Cardiac muscle cell (in vitro differentiated cells and primary cell): ENCODE measurements around the gene SYNPO2. TPM values are rescaled to one million over a fixed set of nuclear protein-coding genes. Genes with fewer than 3 reads are reported as not detected.

Source experiments
- DNase-seq, 2 donors: peaks; one replicate each; pipeline versions ENCODE4 v3.0.0 to v3.0.0-alpha.2; 2010 to 2017; ENCODE audit warnings: low read depth in 1 of 2, low spot score in 1 of 2
- H3K27ac ChIP-seq: fragments of 200-600 bp; sonication (generic); 2 replicates; pipeline ENCODE4 v1.5.1; 2016
- H3K27me3 ChIP-seq: fragments of 200-600 bp; sonication (generic); 2 replicates; pipeline ENCODE4 v1.6.0; 2016; ENCODE audit warnings: control low read depth
- H3K36me3 ChIP-seq: fragments of 200-600 bp; sonication (generic); 2 replicates; pipeline ENCODE4 v1.5.1; 2016; ENCODE audit warnings: control low read depth
- H3K4me1 ChIP-seq: fragments of 200-600 bp; sonication (generic); 2 replicates; pipeline ENCODE4 v1.8.1; 2017; ENCODE audit warnings: low read depth, mild to moderate bottlenecking, mixed run types
- H3K4me3 ChIP-seq: fragments of 200-600 bp; sonication (generic); 2 replicates; pipeline ENCODE4 v1.5.1; 2016; ENCODE audit warnings: mild to moderate bottlenecking
- H3K9me3 ChIP-seq: fragments of 200-600 bp; sonication (generic); 2 replicates; pipeline ENCODE4 v1.5.1; 2017; ENCODE audit warnings: low read depth, mild to moderate bottlenecking, control low read depth
- CTCF ChIP-seq: IDR thresholded peaks from 2 replicates; pipeline ENCODE4 v1.5.1; 2012; ENCODE audit warnings: low read depth, mild to moderate bottlenecking, low read length
- polyA plus RNA-seq: library from polyadenylated mRNA; unstranded; fragments of >200 nt; fragmentation: Nextera tagmentation; extraction: Ambion mirVana; gene quantifications from 2 replicates; pipeline ENCODE4 v1.2.1, GENCODE V29; 2016
- total RNA-seq: library from RNA; depleted of rRNA; stranded (reverse); fragments of >200 nt; gene quantifications from 2 replicates; pipeline ENCODE4 v1.2.3, GENCODE V29; 2016

The SYNPO2 gene
- total and polyA plus RNA-seq, 2 experiments from 2014 or later: 14.7 to 35.6 TPM

DNA sequence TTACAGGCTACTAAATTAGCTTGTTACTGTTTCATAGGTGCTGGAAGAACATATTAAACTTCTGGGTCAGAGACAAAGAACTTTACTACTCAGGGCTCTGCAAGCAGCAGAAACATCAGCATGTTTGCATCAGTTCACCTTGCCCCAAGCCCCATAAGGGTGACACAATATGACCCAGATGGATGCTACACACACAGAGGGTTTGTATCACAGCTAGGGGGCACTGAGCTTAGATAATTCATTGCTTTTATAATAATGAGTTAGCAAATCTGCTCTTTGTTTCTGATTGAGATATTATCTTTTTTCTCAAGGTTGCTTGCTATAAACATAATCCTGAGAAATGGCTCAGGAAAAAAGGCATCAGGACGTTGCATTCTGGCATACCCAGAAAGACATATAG is 4.8 kb upstream of the SYNPO2 start:
- H3K27me3 ChIP-seq: no peaks in the 10 kb centered on the region
- H3K4me1 ChIP-seq: no peaks in the 10 kb centered on the region
- no peak for DNase-seq
- no peaks in the 10 kb centered on the region for H3K36me3 ChIP-seq
- H3K9me3 ChIP-seq: no peaks in the 10 kb centered on the region
- TF ChIP-seq CTCF: no peak
- H3K27ac ChIP-seq: no peak overlapping the region
- H3K4me3 ChIP-seq: no peak overlapping the region

DNA sequence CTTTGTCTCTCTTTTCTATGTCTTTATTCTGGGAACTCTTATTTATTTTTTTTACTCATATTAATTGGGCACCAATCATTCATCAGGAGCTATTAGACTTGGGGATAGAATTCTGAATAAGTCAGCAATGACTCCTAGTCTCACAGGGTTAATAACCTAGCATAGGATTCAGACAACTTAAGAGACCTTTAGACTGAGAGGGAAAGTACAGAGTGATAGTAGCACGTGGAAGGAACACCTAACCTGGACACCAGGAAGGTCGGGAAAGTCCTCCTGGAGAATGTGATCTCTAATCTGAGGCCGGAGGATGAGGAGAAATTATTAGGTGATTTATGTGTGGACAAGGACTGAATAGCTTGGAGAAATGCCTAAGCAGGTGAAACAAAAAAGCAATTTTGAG is 3.9 kb upstream of the SYNPO2 start:
- DNase-seq: no peak
- no peaks in the 10 kb centered on the region for H3K27me3 ChIP-seq
- TF ChIP-seq CTCF: no peak

GRCh38 chr4:118889312-118889691 is 648 bp downstream of the SYNPO2 start:
- H3K36me3 ChIP-seq: no peaks in the 10 kb centered on the region
- peaks cover 24% of the 10 kb centered on the region for H3K4me1 ChIP-seq
- peak in 1 of 2 donors; percentile 11 for DNase-seq
- H3K9me3 ChIP-seq: no peaks in the 10 kb centered on the region
- no peak for TF ChIP-seq CTCF
- peak overlapping the region; percentile 47 for H3K27ac ChIP-seq
- no peaks in the 10 kb centered on the region for H3K27me3 ChIP-seq
- H3K4me3 ChIP-seq: peak overlapping the region; percentile 75

More for the DNA sequence above, 3.9 kb upstream of the SYNPO2 start:
- Histone ChIP-seq H3K9me3 (no peaks in the 10 kb centered on the region), H3K36me3 (no peaks in the 10 kb centered on the region), H3K4me3 (no peak overlapping the region), H3K4me1 (no peaks in the 10 kb centered on the region), H3K27ac (no peak overlapping the region)

- H3K27ac ChIP-seq: no peak overlapping the region
- DNase-seq: no peak
- H3K4me3 ChIP-seq: no peak overlapping the region
- no peaks in the 10 kb centered on the region for H3K36me3 ChIP-seq
- H3K4me1 ChIP-seq: peaks cover 56% of the 10 kb centered on the region
- TF ChIP-seq CTCF: no peak
- H3K9me3 ChIP-seq: no peaks in the 10 kb centered on the region
- no peaks in the 10 kb centered on the region for H3K27me3 ChIP-seq
These were observed 5.4 kb downstream of the SYNPO2 start for GRCh38 chr4:118894034-118894433.

DNA sequence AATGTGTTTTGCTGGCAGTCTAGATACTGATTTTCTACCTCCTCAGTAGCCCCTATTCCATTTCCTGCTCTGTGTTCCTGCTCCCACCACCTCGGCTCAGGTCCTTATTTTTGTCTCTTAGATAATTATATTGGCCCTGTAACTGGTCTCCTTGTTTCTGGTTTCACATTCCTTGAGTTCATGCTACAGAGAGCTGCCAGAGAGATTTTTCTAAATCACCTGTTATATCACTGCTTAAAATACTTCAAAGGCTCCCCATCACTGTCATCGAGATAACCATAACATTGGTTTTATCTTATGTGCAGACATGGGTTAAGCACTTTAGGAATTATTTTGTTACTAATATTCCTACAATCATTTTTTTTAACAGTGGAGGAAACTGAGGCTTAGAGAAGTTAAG is 9.6 kb downstream of the SYNPO2 start:
- H3K27me3 ChIP-seq: no peaks in the 10 kb centered on the region
- peak in 1 of 2 donors; percentile 20 for DNase-seq
- peak overlapping the region; percentile 92 for H3K27ac ChIP-seq
- no peaks in the 10 kb centered on the region for H3K9me3 ChIP-seq
- no peaks in the 10 kb centered on the region for H3K36me3 ChIP-seq
- TF ChIP-seq CTCF: no peak
- H3K4me3 ChIP-seq: no peak overlapping the region
- peaks cover 37% of the 10 kb centered on the region for H3K4me1 ChIP-seq

- Histone ChIP-seq H3K9me3 (no peaks in the 10 kb centered on the region), H3K4me1 (peaks cover 37% of the 10 kb centered on the region), H3K27me3 (no peaks in the 10 kb centered on the region), H3K27ac (peak overlapping the region; percentile 92), H3K36me3 (no peaks in the 10 kb centered on the region), H3K4me3 (no peak overlapping the region)
- TF ChIP-seq CTCF: no peak
- DNase-seq: peak in 1 of 2 donors; percentile 76
These were observed 10.1 kb downstream of the SYNPO2 start for GRCh38 chr4:118898684-118899138.
